Measurements from ENCODE around the gene HNRNPH1. TPM values are rescaled to one million over a fixed set of nuclear protein-coding genes. Genes with fewer than 3 reads are reported as not detected.
"Not testable (repeated sequence)": the region's sequence is repeated elsewhere in the genome, so short reads cannot be mapped to it uniquely, and the experiment has no call there.

Gene HNRNPH1
- total and polyA plus RNA-seq, 2 of the 8 experiments (the other 6 are each of a cell fraction or from before 2014, with no cell fraction given): 170 to 735 TPM

DNA sequence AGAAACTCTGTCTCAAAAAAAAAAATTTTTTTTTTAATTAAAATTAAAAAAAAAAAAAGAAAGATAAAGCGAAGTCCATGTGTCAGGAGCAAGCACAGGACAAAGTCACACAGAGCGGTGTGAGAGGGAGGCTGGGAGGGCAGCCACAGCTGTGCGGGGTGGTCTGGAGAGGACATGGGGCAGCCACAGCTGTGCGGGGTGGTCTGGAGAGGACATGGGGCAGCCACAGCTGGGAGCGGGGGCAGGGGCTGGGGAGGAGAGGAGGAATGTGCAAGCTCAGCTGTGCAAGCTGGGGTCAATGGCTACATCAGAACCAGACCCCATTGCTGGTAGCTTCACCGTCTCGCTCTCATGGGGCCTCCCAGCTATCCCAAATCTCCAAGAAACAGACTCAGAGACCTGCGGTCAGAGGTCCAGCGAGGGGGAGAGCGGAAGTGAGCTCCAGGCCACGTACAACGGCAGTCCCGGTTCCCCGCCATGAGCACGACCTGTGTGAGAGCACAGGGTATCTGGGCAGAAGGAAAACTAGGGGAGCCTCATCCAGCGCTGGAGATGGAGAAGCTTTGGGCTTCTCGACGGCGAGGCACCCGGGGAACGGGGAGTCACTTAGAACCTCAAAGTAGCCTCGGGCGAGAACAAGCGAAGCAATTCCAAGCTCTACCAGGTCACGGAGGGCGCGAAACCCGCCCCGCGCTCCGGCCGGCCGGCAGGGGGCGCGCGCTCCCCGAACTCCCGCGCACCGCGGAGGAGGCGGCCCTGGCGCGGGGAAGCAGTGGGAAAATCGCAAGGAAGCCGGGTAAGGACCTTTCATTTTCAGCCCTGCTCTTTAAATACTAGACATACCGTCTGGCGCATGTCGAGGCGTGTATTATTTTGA lies 34.1 kb upstream of the HNRNPH1 start:
- H3K23me2 ChIP-seq (ENCODE audit: low read depth, low read length); H4K20me1 ChIP-seq (replicated peaks in 1 of 2; ENCODE audit: control insufficient read depth in 1 of 2, insufficient read depth in 2 of 2, low read length in 2 of 2); H3K4ac ChIP-seq (replicated peaks; ENCODE audit: insufficient read length, low read depth, low read length); H3K4me1 ChIP-seq (replicated peaks in 1 of 4; ENCODE audit: control insufficient read depth in 3 of 4, insufficient read depth in 4 of 4, low read length in 3 of 4); H3K79me2 ChIP-seq (ENCODE audit: control insufficient read depth in 1 of 2, insufficient read depth in 2 of 2, low read length in 2 of 2); H2BK15ac ChIP-seq (ENCODE audit: low read length); H2AFZ ChIP-seq (ENCODE audit: low read length); POLR2A ChIA-PET (ENCODE audit: partially characterized antibody); H3K56ac ChIP-seq (replicated peaks; ENCODE audit: insufficient read length, low read depth, low read length); H3K79me1 ChIP-seq (ENCODE audit: low read depth, low read length); H3K9ac ChIP-seq (replicated peaks in 1 of 4; ENCODE audit: extremely low read depth in 1 of 4, low read depth in 3 of 4, low read length in 3 of 4); H2AK5ac ChIP-seq (ENCODE audit: low read depth, low read length); H3K18ac ChIP-seq (ENCODE audit: extremely low read depth, low read length); H3K23ac ChIP-seq (ENCODE audit: insufficient read length); H4K5ac ChIP-seq (ENCODE audit: insufficient read length, low read depth, low read length); H2BK20ac ChIP-seq (ENCODE audit: low read length); H3K27me3 ChIP-seq (replicated peaks in 1 of 4; ENCODE audit: control insufficient read depth in 3 of 4, extremely low read depth in 1 of 4, insufficient read depth in 3 of 4, low read length in 3 of 4); DNase-seq (ENCODE audit: low read depth in 1 of 2, low spot score in 2 of 2); H3K27ac ChIP-seq (ENCODE audit: low read depth, low read length); H2BK12ac ChIP-seq (ENCODE audit: low read depth, low read length); H4K8ac ChIP-seq (ENCODE audit: extremely low read depth, insufficient read depth, low read length); H2BK120ac ChIP-seq (replicated peaks; ENCODE audit: low read depth, low read length); H4K91ac ChIP-seq (replicated peaks; ENCODE audit: insufficient read length, low read length); H3K14ac ChIP-seq (ENCODE audit: insufficient read length); CTCF ChIA-PET (ENCODE audit: partially characterized antibody); H2BK5ac ChIP-seq (ENCODE audit: low read depth, low read length); H3K9me3 ChIP-seq (ENCODE audit: insufficient read depth in 2 of 2, low read depth in 1 of 2, low read length in 1 of 2); H3K36me3 ChIP-seq (ENCODE audit: control insufficient read depth in 2 of 4, insufficient read depth in 4 of 4, low read length in 3 of 4); H3K4me3 ChIP-seq (ENCODE audit: extremely low read depth in 1 of 4, insufficient read depth in 2 of 4, low read depth in 3 of 4, low read length in 4 of 4): not testable (repeated sequence)
- peak; percentile 45 for FAIRE-seq
- 43% methylated on average over 7 of the region's 50 CpGs; no CpG with 5 or more reads in 1 of the 2 experiments for WGBS, 2 experiments (ENCODE audit: extremely low coverage in 1 of 2, insufficient coverage in 1 of 2, insufficient read length in 1 of 2, insufficient replicate concordance in 2 of 2, low coverage in 1 of 2, low lambda C conversion rate in 2 of 2, missing lambda C conversion rate in 1 of 2)
- H3K4me2 ChIP-seq (ENCODE audit: insufficient read depth in 1 of 2, low read depth in 2 of 2, low read length in 2 of 2): peak overlapping the region in 1 of 2 experiments; percentile 87; a peak in 2 of 4 replicates

Data from H1 (cell line).